ENCODE measurements around the gene LRRC14B.
"Not testable (repeated sequence)": the region's sequence is repeated elsewhere in the genome, so short reads cannot be mapped to it uniquely, and the experiment has no call there.

Gene LRRC14B

DNA sequence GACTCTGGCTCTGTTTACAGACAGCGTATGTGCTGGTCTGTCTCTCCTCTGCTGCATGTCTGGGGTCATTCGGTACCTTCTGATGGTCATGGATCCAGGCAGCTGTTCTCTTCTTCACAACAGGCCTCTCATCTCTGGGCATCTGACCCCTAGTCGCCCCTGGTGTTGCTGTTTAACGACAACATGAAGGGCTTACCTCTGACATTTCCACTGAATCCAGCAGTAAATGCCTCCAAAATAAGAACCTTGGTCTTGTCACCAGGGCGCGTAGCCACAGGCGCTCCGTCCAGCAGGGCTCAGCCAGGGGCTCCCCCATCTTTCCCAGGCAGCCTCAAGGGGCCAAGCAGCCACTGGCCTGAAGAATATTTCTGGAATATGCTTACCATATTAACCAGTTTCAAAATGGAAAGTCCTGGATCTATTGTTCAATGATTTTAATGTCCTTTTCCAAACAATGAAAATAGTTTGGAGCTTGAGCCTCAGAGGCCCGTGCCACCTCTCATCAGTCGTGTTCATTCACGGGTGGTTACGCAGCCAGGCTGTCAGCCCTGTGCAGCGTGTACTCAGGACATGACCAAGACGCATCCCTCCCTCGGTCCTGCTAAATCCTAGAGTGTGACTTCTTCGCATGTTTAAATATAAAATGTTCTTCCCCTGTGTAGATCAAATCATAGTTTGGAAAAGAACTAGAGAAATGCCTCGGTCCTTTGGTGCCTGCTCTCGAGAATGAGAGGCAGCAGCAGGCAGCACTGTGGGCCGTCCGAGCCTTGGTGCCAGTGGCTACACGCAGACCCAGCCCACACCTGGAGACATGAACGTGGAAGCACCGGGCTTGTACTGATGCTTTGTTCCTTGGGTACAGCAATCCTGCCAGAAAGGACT is 30.1 kb upstream of the LRRC14B start:
- DNase-seq = no peak

DNA sequence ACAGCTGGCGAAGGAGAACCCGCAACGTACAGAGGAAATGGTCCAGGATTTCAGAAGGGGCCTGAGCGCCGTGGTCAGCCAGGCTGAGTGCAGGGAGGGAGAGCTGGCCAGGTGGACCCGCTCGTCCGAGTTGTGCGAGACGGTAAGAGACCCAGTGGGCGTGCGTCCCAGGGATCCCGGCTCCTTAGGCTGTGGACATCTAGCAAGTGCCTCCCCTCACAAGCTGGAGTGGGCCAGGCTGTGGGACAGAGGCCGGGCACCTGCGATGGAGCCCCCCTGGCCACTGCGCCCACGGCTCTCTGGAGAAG is 29.5 kb upstream of the LRRC14B start:
- no peak for DNase-seq

DNA sequence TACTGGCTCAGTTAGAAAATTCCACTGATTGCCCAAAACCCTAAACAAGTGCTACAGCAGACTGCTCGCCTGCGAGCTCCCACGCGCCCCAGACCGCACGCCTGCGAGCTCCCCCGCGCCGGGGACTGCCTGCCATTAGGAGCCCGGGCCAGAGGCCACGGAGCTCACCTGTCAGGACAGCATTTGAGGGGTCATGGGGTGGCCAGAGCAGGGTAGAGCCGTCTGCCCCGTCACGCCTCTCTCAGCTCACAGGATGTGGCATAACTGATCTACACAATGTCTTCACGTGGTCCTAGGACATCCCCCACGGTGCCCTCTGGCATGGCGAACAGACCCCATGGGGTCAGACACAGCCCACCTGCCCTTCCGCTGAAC is 29.1 kb upstream of the LRRC14B start:
- no peak for DNase-seq

DNA sequence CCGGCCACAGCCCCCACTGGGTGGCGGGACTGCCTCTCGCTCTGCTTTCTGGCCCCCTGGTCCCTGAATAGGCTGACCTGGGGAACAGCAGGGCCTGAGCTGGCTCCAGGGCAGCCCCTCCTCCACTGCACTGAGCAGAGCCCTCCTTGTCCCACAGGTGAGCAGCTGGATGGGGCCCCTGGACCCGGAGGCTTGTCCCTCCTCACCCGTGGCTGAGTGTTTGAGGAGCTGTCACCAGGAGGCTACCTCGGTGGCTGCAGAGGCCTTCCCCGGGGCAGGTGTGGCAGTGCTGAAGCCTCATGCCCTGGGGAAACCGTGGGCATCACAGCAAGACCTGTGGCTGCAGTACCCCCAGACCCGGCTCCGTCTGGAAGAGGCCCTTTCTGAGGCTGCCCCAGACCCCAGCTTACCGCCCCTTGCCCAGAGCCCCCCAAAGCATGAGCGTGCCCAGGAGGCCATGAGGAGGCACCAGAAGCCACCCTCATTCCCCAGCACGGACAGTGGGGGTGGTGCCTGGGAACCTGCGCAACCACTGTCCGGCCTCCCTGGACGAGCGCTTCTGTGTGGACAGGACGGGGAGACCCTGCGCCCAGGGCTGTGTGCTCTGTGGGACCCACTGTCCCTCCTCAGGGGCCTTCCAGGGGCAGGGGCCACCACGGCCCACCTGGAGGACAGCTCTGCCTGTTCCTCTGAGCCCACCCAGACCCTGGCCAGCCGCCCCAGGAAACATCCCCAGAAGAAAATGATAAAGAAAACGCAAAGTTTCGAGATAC is 28.5 kb upstream of the LRRC14B start:
- no peak for DNase-seq

DNA sequence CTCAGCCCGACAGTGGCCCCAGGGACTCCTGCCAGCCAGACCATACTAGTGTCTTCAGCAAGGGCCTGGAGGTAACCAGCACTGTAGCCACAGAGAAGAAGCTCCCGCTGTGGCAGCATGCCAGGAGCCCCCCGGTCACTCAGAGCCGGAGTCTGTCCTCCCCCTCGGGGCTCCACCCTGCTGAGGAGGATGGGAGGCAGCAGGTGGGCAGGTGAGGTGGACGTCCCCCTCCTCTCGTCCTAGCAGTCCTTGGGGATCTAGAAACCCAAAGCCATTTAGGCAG is 28.0 kb upstream of the LRRC14B start:
- no peak for DNase-seq

DNA sequence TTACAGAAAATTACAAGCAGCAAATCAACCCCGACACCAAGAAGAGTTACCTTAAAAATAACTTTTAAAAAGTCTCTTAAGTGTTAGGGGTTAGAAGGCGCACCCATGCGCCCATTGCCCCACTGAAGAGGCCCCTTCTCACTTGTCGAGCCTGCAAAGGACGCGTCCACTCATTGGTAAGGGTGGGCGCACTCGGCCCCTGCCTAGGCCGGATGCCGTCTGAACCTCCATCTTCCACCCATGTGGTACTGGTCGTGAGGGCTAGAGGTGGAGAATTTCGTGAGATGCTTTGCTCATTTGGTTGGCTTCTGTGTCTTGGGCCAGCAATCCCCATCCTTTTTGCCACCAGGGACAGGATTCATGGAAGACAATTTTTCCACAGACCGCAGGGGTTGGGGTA is 27.5 kb upstream of the LRRC14B start:
- no peak for DNase-seq

DNA sequence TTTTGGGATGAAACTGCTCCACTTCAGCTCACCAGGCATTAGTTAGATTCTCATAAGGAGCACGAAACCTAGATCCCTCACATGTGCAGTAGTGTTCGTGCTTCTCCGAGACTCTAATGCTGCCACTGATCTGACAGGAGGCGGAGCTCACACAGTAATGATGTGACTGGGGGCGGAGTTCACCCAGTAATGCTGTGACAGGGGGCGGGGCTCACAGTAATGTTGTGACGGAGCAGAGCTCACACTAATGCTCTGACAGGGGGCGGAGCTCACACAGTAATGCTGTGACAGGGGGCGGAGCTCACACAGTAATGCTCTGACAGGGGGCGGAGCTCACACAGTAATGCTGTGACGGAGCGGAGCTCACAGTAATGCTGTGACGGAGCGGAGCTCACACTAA is 27.1 kb upstream of the LRRC14B start:
- no peak for DNase-seq

DNA sequence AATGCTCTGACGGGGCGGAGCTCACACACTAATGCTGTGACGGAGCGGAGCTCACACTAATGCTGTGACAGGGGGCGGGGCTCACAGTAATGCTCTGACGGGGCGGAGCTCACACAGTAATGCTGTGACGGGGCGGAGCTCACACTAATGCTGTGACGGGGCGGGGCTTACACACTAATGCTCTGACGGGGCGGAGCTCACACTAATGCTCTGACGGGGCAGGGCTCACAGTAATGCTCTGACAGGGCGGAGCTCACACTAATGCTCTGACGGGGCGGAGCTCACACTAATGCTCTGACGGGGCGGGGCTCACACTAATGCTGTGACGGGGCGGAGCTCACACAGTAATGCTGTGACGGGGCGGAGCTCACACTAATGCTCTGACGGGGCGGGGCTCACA is 26.5 kb upstream of the LRRC14B start:
- DNase-seq = not testable (repeated sequence)

DNA sequence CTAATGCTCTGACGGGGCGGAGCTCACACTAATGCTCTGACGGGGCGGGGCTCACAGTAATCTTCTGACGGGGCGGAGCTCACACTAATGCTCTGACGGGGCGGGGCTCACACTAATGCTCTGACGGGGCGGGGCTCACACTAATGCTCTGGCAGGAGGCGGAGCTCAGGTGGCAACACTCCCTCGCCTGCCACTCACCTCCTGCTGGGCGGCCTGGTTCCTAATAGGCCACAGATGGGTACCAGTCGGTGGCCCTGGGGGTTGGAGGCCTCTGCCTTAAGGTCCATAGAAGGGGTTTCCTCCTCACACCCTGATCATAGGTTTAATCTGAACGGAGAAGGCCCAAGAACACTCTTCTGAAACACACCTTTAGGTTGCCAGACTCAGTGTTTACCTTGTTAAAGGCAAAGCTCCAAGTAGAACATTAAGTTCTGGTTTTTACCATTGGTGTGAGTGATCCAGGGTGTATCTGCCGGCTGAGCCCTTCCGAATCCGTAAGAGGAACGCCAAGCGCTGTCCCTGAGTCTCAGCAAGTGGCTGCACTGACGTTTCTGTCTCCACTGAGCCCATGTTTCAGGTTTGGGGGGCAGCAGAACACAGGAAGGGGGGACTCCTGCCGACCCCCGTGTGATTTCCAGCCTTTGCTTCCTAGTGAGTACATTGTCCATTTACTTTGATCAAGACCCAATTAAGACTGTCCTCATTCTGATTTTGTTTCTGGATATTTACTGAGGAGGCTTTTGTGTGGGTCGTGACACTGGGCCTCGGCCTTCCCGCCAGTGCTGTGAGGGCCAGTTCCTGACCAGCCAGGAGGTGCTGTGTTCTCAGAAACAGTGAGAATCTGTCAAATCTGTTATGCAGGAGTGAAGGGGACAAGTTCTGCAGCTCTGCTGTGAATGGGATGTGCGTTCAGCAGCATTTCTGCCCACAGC is 24.6 kb upstream of the LRRC14B start:
- DNase-seq = no peak

DNA sequence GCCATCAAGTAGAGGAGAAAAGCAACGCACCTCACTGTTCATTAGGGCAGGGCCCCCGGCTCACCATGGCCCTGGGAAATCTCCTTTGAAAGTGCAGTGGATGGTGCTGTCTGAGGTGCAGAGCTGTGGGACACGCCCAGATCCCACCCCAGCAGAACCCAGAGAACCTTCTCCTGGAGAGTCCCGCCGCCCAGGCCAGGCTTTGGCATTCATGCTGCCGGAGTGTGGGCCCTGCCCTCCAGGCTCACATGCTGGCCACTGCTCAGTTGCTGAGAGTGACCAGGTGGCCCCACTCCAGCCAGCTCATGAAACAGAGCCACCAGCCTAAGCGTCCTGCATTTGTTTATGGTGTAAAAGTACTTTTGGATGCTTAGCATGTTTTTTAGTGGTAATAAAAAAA is 23.8 kb upstream of the LRRC14B start:
- DNase-seq = no peak

DNA sequence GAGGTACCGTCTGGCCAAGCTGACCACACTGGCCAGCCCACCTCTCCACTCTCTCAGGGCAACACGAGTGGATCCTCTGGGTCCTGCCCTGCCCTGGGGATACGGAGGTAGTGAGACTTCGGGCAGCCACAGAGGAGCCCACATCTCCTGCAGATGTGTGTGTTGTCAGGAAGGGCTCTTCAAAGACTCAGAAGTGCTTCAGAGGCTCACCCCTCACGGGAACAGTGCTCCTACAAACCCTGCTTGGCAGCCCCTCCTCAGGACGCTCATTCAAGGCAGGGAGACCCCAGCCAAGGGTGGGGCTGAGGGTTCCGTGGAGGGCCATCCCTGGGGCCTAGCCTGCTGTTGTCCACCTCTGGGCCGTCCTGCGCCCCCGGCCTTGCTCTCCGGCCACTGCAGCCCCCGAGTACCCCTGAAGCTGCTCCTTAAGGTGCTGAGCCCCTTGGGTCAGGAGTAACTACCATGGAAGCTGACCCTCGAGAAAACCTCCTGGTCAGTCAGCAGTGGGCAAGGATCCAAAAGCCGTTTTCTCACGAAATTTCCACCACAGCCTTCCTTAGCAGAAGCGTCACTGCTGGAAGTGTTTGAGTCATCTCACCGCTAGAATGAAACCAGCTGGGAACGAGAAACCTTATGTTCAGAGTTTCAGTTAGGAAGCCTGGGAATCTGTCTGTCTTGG is 23.2 kb upstream of the LRRC14B start:
- DNase-seq = no peak

DNA sequence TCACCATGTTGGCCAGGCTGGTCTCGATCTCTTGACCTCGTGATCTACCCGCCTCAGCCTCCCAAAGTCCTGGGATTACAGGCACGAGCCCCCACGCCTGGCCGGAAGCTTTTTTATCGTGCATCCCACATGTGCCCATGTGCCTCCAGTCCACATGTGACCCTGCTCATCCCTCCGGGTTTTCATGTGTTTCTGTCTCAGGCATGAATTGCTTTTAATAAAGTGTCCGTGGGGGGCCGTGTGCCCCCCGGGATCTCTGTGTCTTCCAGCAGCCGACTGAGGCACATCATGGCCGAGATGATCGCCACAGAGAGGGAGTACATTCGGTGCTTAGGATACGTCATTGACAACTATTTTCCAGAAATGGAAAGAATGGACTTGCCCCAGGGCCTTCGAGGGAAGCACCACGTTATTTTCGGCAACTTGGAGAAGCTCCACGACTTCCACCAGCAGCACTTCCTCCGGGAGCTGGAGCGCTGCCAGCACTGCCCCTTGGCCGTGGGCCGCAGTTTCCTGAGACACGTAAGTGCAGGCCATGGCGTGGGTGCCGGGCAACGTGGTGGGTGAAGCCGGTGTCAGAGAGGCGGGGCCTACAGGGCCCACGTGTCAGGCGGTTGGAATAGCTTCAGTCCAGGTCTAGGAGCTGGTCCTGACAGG is 22.1 kb upstream of the LRRC14B start:
- DNase-seq = no peak

DNA sequence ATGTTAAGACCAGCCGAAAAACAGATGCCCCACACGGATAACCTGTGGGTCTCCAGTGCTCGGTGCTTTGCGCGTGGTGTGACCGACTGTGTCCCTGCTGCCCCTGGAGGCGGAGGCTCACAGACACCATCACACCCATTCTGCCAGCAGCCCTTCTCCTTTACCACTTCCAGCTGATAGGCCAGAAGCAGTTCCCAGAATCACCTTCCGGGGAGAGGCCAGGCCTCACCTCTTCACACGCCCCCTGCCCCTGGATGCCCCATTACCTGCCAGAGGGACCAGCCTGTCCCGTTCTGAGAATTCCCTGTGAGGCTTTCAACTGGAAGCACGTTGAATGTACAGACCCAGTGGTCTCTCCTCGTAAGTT is 21.6 kb upstream of the LRRC14B start:
- DNase-seq = no peak

DNA sequence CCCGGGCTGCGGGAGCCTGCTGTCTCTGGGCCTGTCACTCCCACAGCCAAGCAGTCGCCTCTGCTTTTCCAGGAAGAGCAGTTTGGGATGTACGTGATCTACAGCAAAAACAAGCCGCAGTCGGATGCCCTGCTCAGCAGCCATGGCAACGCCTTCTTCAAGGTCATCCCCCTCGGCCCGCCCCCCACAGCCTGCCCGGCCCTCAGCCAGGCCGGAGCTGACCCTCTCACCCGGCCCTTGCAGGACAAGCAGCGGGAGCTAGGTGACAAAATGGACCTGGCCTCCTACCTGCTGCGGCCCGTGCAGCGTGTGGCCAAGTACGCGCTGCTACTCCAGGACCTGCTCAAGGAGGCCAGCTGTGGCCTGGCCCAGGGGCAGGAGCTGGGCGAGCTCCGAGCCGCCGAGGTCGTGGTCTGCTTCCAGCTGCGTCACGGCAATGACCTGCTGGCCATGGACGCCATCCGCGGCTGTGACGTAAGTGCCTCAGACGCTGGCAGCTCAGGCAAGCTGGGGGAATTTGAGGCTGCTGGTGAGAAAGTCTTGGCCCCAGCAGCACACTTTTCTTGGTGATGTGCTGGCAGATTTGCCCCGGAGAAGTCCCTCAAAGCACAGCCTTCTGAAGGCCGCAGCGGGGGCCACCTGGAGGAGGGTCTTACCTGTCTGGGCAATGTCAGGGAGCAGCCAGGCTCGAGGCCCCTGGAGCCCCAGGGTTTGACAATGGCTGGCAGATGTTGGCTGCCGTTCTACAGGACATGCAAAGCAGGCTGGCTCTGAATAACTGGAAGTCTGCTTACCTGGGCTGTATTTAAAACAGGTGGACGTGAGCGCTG is 20.1 kb upstream of the LRRC14B start:
- no peak for DNase-seq

DNA sequence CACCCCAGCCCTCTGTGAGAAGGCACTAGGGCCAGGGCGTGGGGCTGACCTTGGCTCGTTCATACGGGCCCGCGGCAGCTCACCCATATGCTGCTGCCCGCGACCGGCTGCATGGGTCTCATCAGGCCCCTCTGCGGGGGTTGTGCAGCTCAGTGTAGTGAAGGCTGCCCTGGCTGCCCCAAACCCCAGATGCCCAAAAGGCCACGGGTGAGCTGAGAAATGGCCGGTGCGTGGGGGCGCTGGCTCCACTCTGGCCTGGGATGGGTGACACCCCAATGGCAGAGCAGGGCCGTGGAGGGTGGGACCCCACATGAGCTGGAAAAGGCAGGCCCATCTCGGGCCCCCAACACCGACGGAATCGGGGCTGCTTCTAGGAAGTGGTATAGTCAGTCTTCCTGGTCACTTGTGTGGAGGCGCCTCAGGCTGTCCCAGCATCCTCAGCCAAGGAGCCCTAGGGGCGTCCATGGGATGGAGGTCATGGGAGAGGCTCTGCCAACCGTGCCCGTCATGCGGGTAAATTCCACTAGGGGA is 19.4 kb upstream of the LRRC14B start:
- no peak for DNase-seq

DNA sequence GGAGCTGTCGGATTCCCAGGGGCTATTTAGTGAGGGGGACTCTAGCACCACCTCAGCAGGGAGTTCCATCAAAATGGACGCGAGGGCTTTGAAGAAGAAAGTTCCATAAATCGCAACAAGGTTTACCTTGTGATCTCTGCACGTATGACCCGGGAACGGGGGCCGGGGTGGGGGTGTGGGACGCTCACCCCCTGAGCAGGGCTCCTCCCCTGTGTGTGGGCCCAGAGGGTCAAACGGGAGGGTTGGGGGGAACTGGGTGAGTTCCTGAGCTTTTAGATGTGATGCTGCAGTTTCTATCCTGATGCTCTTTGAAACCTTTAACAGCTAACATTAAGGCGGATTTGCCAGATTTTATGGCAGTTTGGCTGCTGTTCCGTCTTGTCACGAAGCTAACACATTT is 18.9 kb upstream of the LRRC14B start:
- no peak for DNase-seq

DNA sequence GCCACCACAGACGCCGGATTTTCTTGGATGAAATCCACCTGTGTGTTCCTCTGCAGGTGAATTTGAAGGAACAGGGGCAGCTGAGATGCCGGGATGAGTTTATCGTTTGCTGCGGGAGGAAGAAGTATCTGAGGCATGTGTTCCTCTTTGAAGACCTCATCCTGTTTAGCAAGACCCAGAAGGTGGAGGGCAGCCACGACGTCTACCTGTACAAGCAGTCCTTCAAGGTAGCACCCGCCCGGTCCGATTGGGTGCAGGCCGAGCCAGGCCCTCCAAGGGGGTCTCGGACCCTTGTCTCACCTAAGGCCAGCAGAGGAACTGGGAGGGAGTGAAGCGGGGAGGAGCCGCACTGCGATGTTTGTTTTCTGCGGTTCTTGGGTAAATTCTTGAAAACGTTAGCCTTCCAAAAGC is 18.4 kb upstream of the LRRC14B start:
- no peak for DNase-seq

DNA sequence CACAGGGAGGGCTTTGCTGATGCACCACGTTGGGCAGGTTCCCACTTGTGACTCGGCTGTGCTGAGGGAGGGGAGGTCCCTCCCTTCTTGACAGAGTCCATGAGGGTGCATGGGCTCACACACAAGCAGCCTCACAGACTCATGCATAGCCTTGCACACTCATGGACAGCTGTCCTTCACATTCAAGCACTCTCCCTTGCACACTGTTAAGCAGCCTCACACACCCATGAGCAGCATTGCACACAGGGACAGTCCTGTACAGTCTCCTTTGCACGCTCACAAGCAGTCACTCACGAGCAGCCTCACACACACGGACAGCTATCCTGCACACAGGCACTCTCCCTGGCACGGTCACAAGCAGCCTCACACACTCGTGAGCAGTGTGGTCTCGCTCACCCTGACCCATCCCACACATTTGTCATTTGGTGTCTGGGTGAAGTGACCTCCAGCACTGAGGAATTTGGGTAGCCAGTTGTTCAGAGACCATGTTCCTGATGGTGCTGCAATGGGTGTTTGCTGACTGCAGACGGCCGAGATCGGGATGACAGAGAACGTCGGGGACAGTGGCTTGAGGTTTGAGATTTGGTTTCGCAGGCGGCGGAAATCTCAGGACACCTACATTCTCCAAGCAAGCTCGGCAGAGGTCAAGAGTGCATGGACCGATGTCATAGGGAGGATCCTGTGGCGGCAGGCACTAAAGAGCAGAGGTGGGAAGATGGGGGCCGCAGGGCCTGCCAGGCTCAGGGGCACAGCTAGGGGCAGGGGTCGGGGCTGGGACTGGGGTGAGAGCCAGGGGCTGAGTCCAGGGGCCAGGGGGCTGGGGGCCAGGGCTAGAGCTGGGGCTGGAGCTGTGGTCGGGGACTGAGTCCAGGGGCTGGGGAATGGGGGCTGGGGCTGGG is 17.7 kb upstream of the LRRC14B start:
- DNase-seq = no peak

DNA sequence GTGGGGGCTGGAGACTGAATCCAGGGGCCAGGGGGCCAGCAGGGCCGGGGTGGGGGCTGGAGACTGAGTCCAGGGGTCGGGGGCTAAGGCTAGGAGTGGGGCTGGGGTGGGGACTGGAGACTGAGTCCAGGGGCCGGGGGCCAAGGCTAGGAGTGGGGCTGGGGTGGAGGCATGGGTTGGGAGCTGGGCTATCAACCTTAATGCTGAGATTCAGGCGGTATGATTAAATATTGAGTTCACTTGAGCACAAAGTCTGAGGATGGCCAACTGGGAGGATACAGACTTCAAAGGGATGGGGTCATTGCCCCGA is 17.0 kb upstream of the LRRC14B start:
- no peak for DNase-seq

DNA sequence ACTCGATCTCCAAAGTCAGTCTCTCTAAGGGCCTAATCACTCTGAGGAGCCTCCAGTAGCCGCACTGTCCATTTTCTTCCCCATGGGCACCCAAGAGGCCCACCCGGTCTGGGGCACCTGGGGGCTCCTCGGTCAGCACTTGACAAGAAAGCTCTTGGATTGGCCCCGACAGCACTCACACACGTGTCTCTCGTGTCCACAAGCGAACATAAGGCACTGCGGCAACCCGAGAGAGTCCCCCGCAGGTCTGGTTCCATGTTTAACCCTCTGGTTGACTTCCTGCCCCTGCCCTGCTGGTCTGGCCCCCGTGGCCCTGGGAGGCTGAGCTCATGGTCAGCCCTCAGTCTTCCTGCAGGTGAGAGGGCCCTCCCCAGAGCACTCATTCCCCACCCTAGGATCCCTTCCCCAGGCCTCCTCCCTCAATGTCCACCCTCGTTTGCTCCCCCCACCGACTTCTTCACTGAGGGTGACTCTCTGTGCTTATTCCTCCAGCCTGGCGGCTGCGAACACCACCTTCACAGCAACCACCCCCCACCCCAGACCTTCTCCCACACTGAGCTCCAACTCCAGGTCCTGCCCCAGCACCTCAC is 16.3 kb upstream of the LRRC14B start:
- no peak for DNase-seq
